Hematopoietic multipotent progenitor cell (in vitro differentiated cells): ENCODE measurements around the gene CFLAR. TPM values are rescaled to one million over a fixed set of nuclear protein-coding genes. Genes with fewer than 3 reads are reported as not detected.
"Not testable (repeated sequence)": the region's sequence is repeated elsewhere in the genome, so short reads cannot be mapped to it uniquely, and the experiment has no call there.

Source experiments
- DNase-seq, 3 donors: peaks; one replicate each; pipeline ENCODE4 v3.0.0-alpha.2; 2011 to 2015; ENCODE audit warnings: low read depth in 2 of 3, low spot score in 2 of 3
- total RNA-seq: library from RNA; depleted of rRNA; stranded (reverse); fragments of >200 nt; gene quantifications from one replicate; pipeline ENCODE4 v1.2.3, GENCODE V29; 2012

CFLAR gene
- total RNA-seq, 1 donor = 118 TPM

DNA sequence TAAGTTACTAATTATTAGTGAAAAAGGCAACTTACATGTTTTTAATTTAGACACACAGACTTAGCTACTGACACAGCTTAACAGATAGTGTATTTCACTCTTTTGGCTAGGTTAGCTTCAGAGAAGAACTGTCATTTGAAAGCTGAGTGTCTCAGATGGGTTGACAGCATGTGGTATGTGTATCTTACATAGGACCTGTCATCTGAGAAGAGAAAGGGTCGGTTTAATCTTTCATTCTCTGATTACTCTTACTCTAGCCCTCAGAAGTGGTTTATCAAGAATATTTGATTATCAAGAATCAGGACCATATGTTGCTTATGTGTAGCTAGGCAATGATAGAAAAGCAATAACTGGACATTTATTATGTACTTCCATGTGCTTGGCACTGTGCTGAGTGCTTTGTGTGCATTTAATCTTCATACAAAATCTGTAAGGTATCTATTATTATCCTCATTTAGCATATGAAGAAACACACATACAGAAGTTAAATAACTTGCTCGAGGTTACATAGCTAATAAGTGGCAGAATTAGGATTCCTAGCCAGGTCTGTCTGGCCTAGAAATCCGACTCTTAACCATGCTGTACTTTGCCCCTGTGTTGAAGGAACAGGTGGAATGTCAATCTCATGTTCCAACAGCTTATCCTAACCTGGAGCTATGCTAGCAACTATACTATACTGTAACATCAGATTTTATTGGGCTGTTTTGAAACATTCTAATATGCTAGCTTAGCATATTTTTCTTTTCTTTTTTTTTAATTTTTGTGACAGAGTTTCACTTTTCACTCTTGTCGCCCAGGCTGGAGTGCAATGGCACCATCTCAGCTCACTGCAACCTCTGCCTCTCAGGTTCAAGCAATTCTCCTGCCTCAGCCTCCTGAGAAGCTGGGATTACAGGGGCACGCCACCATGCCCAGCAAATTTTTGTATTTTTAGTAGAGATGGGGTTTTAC is 28.4 kb downstream of the CFLAR start:
- no peak for DNase-seq

- no peak for DNase-seq
Observed at GRCh38 chr2:201148434-201148990, 32.5 kb downstream of the CFLAR start.

DNA sequence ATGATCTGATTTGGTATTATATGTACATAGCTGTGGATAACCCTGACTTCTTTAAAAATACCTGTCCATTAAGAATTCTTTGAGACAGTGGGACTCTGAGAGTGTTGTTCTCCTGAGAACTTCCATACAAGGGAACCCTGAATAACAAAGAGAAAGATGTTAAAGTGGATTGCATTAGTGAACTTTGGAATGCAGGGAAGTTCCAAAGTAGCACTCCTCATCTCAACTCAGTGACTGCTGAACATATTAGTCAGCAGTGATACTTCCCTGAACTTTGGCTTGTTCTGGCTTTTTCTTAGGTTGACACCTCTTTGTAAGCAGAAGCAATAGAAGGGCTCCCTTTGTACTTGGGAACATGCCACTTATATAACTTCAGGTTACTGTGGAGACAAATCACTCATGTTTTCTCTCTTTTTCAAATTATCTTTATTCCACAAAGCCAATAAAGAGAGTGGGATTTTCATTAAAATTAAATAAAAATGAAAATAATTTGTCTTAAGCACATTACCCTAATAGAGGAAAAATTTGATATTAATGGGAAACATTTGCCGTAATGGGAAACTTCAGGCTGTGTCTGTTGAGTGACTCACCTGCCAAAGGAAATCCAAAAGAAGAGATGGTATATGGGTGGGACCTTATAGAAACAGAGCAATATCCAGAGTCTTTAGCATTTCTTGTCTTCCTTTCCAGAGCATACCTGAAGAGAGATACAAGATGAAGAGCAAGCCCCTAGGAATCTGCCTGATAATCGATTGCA is 33.3 kb downstream of the CFLAR start:
- DNase-seq = no peak

GRCh38 chr2:201149821-201150165 is 33.8 kb downstream of the CFLAR start:
- DNase-seq = not testable (repeated sequence)

DNA sequence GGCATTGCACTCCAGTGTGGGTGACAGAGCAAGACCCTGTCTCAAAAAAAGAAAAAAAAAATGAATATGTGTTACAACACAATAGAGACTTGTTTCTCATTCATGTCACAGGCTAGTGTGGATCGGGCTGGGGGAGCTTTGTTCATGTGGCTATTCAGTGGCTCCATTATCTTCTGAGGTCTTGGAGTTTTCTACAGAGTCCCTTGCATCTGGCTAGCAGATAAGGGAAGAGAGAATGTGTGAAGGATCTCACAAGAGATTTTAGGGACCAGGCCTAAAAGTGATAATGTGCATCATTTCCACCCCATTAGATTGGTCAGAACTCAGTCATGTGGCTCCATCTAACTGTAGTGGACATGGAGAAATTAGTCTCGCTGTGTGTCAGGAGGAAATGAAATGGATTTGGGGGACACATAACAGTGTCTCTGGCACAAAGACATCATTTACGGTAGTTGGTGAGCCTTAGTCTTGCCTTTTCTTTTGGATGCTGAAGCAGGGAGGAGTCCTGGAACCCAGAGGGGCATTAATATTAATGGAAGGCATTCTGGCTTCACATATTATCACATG is 34.6 kb downstream of the CFLAR start:
- no peak for DNase-seq

GRCh38 chr2:201151127-201151981 is 35.4 kb downstream of the CFLAR start:
- peak in 1 of 3 donors; percentile 53 for DNase-seq

GRCh38 chr2:201152517-201152916 is 36.6 kb downstream of the CFLAR start:
- DNase-seq = no peak

DNA sequence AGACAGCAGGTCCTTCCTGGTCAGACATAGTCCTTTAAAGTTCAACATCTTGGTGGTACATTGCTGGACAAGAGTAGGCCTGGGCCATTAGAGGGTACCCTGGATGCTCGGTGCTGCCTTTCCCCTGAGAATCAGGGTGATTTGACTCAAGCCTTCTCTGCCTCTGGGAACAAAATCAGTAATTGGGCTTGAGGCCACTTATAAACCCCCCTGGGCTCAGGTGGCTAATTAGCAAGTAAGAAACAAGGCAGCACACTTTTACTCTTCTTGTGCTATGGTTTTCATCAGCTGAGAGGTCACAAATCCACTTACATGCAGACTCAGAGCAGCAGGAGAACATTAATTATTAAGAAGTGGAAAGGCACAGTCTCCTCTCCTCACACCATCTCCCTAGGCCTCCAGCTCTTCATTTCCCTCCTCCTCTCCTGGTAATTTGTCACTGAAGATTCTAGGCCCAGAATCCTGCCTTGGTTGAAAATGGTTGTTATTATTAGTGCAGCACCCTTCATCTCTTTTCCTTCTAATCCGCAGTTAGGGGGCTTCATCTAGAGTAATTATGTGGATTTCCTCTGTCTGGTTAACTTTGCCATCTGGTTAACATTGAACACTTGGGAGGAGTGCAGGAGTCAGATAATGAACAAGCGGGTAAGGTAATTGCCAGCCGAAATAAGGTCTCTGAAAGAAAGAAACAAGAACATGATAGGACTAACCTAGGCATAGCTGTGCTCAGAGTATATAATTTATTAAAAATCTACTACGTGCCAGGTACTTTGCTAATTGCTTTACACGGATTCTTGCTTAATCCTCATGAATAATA is 37.2 kb downstream of the CFLAR start:
- DNase-seq = no peak

DNA sequence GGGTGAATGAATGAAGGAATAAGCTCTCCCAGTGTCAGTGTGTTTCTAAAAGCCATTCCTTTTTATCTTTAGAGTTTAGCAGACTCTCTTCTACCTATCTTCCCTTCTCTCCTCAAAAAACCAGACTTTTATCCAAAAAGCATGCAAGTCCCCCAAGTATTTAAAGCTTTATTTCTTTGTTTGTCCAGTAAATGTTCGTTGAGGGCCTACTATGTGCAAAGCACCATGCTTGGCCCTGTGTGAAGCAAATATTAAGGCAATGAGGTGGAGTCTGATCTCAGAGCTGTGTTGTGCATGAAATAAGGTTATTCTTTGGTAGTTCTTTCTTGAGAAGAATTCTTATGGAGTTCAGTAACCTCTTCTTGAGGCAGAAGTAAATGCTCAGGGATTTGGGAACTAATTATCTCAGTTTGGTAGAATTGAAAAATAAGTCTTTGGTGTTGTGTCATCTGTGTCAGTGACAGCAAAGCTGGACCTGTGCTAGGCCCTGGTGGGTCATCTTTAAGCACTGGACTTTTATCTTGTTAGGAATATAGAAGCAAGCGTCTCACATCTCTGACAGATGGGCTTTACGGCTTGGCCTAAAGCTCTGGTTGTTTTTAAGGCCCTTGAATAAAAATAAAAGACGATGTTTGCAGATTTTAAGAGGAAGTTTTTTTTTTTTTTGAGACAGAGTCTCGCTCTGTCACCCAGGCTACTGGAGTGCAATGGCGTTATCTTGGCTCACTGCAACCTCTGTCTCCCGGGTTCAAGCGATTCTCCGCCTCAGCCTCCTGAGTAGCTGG is 38.8 kb downstream of the CFLAR start:
- DNase-seq = no peak

DNA sequence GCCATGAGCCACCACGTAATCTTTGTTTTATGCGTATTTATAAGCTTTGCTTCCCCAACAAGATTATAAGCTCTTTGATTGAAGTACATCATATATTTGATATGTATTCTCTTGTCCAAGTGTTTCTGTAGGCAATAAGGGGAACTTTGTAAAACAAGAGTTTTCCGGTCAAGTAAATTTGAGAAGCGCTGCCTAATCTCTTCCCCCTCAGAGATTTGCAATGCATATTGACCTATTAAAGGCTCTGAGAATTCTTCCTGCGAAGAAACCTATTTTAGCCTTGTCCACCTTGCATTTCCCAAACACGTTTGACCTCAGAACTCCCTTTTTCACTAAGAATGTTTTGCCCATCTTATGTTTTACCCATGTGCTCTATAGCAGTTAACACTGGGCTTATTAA is 40.1 kb downstream of the CFLAR start:
- DNase-seq = no peak

GRCh38 chr2:201156640-201157039 is 40.7 kb downstream of the CFLAR start:
- no peak for DNase-seq

- no peak for DNase-seq
Observed at GRCh38 chr2:201157694-201158093, 41.7 kb downstream of the CFLAR start.

DNA sequence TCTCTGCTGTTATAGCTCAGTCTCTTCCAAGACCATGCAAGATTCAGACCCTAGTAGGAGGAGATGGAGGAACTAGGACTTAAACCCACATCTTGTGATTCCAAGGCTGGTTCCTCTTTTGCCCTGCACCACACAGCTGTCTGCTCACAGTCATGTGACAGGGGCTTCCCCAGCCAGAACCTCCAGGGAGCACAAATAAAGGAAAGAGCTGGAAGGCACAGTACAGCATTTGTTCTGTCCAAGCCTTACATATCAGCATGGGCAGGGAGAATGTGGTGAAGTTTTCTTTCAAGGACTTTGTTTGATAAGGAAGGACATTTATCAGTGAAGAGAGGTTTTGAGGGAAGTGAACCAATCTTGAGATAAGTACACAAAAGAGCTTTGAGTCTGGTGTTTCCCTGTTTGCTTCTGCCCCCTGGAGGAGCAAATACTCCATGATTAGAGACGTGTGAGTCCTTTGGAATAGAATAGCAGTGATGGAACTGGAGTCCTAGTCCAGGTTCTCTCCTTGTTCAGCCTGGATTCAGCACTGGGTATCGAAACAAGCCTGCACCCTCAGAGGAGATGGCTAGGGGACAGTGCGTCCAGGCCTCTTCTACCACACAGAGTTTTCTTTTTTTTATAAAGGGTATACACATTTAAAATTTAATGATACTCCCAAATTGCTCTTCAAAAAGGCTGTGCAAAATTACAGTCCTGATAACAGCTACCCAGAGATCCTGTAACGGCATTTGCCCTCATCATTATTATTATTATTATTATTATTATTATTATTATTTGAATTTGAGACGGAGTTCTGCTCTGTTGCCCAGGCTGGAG is 42.4 kb downstream of the CFLAR start:
- peak; percentile 26 to 95 (median 94) for DNase-seq

GRCh38 chr2:201164166-201164565 is 48.2 kb downstream of the CFLAR start:
- DNase-seq = no peak

GRCh38 chr2:201167546-201167945 is 51.6 kb downstream of the CFLAR start:
- no peak for DNase-seq

GRCh38 chr2:201168496-201168895 is 52.5 kb downstream of the CFLAR start:
- not testable (repeated sequence) for DNase-seq

GRCh38 chr2:201171259-201171814 is 55.4 kb downstream of the CFLAR start:
- no peak for DNase-seq
